DOHH2 (cell line): ENCODE measurements around the gene KIF2A.

Experiments
- H3F3A ChIP-seq: fragments of 200-600 bp; sonication (generic), shearing (Covaris generic); 2 replicates; pipeline ENCODE4 v1.6.0; 2016; ENCODE audit warnings: antibody characterized with exemption, mild to moderate bottlenecking; ENCODE audit not compliant: control insufficient read depth, insufficient read depth
- H3K27ac ChIP-seq: fragments of 200-600 bp; sonication (generic); 2 replicates; pipeline ENCODE4 v1.5.1; 2014; ENCODE audit warnings: low read depth, mild to moderate bottlenecking, low read length, moderate library complexity
- H3K27me3 ChIP-seq: fragments of 200-600 bp; sonication (generic); 2 replicates; pipeline ENCODE4 v1.6.1; 2014; ENCODE audit warnings: mild to moderate bottlenecking, low read length, mixed read lengths; ENCODE audit not compliant: control insufficient read depth
- H3K36me3 ChIP-seq: fragments of 200-600 bp; sonication (generic); 2 replicates; pipeline ENCODE4 v1.6.1; 2014; ENCODE audit warnings: mild to moderate bottlenecking, low read length, moderate library complexity, mixed read lengths; ENCODE audit not compliant: control insufficient read depth
- H3K4me1 ChIP-seq: fragments of 200-600 bp; sonication (generic); 2 replicates; pipeline ENCODE4 v1.6.1; 2014; ENCODE audit warnings: mild to moderate bottlenecking, low read length, mixed read lengths; ENCODE audit not compliant: control insufficient read depth
- H3K4me2 ChIP-seq: fragments of 200-600 bp; sonication (generic); 2 replicates; pipeline ENCODE4 v1.6.0; 2014; ENCODE audit warnings: mild to moderate bottlenecking, low read length, moderate library complexity
- H3K4me3 ChIP-seq: fragments of 200-600 bp; sonication (generic); 2 replicates; pipeline ENCODE4 v1.5.1; 2014; ENCODE audit warnings: mild to moderate bottlenecking, low read length, mixed read lengths
- H3K79me2 ChIP-seq: fragments of 200-600 bp; sonication (generic); 2 replicates; pipeline ENCODE4 v1.6.1; 2014; ENCODE audit warnings: mild to moderate bottlenecking, low read length, mixed read lengths; ENCODE audit not compliant: control insufficient read depth
- H3K9me2 ChIP-seq: fragments of 200-600 bp; sonication (generic); replicated peaks from 2 replicates; pipeline ENCODE4 v1.6.1; 2014; ENCODE audit warnings: mild to moderate bottlenecking, low read length, mixed read lengths; ENCODE audit not compliant: control insufficient read depth
- H3K9me3 ChIP-seq: fragments of 200-600 bp; sonication (generic); 2 replicates; pipeline ENCODE4 v1.6.1; 2014; ENCODE audit warnings: antibody characterized with exemption, low read length, mixed read lengths; ENCODE audit not compliant: control insufficient read depth, insufficient read depth
- H4K20me1 ChIP-seq: fragments of 200-600 bp; sonication (generic); 2 replicates; pipeline ENCODE4 v1.6.0; 2014; ENCODE audit warnings: low read depth, mild to moderate bottlenecking, antibody characterized with exemption, low read length, moderate library complexity; ENCODE audit not compliant: control insufficient read depth, insufficient read depth
- CTCF ChIP-seq: fragments of 200-600 bp; sonication (generic); IDR thresholded peaks from one replicate; pipeline ENCODE4 v1.5.1; 2014; ENCODE audit warnings: antibody characterized with exemption, mild to moderate bottlenecking, low read depth, low read length; ENCODE audit not compliant: poor library complexity, severe bottlenecking
- EZH2phosphoT487 ChIP-seq: fragments of 200-600 bp; sonication (generic); IDR thresholded peaks from 2 replicates; pipeline ENCODE4 v1.6.1; 2017; ENCODE audit warnings: borderline replicate concordance, mild to moderate bottlenecking, antibody characterized with exemption, low read length, moderate library complexity, mixed read lengths

KIF2A gene

GRCh38 chr5:62421414-62421813 is 115.4 kb downstream of the KIF2A start:
- Histone ChIP-seq H3K79me2 (peaks cover 99% of the 10 kb centered on the region), H3K4me3 (no peak overlapping the region), H3K27me3 (no peaks in the 10 kb centered on the region), H3K9me2 (no peaks in the 10 kb centered on the region), H3K9me3 (no peaks in the 10 kb centered on the region), H4K20me1 (peaks cover 3% of the 10 kb centered on the region; the same call in 1 of the 2 replicates), H3K4me2 (no peak overlapping the region), H3K27ac (no peak overlapping the region), H3F3A (no peaks in the 10 kb centered on the region), H3K4me1 (no peaks in the 10 kb centered on the region), H3K36me3 (peaks cover 16% of the 10 kb centered on the region)
- TF ChIP-seq EZH2phosphoT487 (no peak), CTCF (no peak)

GRCh38 chr5:62424763-62425162 is 118.8 kb downstream of the KIF2A start:
- no peak overlapping the region for H3K4me3 ChIP-seq
- no peak overlapping the region for H3K27ac ChIP-seq
- no peaks in the 10 kb centered on the region for H3K4me1 ChIP-seq
- H3F3A ChIP-seq: no peaks in the 10 kb centered on the region
- H3K4me2 ChIP-seq: no peak overlapping the region
- H3K27me3 ChIP-seq: no peaks in the 10 kb centered on the region
- H3K9me3 ChIP-seq: no peaks in the 10 kb centered on the region
- TF ChIP-seq EZH2phosphoT487 (no peak), CTCF (no peak)
- H4K20me1 ChIP-seq: no peaks in the 10 kb centered on the region
- peaks cover 97% of the 10 kb centered on the region for H3K79me2 ChIP-seq
- H3K36me3 ChIP-seq: peaks cover 4% of the 10 kb centered on the region; the same call in 1 of the 2 replicates
- no peaks in the 10 kb centered on the region for H3K9me2 ChIP-seq

- H3K79me2 ChIP-seq: peaks cover 94% of the 10 kb centered on the region
- H3K4me3 ChIP-seq: no peak overlapping the region
- no peaks in the 10 kb centered on the region for H3K4me1 ChIP-seq
- no peaks in the 10 kb centered on the region for H3K36me3 ChIP-seq
- H3K4me2 ChIP-seq: no peak overlapping the region
- no peaks in the 10 kb centered on the region for H3K9me2 ChIP-seq
- H3F3A ChIP-seq: no peaks in the 10 kb centered on the region
- H3K9me3 ChIP-seq: no peaks in the 10 kb centered on the region
- TF ChIP-seq EZH2phosphoT487: no peak
- no peak for TF ChIP-seq CTCF
- no peaks in the 10 kb centered on the region for H4K20me1 ChIP-seq
- H3K27me3 ChIP-seq: no peaks in the 10 kb centered on the region
- H3K27ac ChIP-seq: no peak overlapping the region
These were observed 126.0 kb downstream of the KIF2A start for GRCh38 chr5:62431735-62432620.
